Trophoblast cell (in vitro differentiated cells and primary cell): ENCODE data around the gene CLMN.
"Not testable (repeated sequence)": the region's sequence is repeated elsewhere in the genome, so short reads cannot be mapped to it uniquely, and the experiment has no call there.

Experiments
- DNase-seq, 2 donors: peaks; one replicate each; pipeline ENCODE4 v3.0.0-alpha.2; 2016
- H2AFZ ChIP-seq: 2 replicates; pipeline ENCODE4 v1.6.1; 2013; ENCODE audit warnings: low read length, moderate library complexity, mild to moderate bottlenecking; ENCODE audit not compliant: insufficient read depth, poor library complexity
- H2AK5ac ChIP-seq: 2 replicates; pipeline ENCODE4 v1.6.1; 2013; ENCODE audit warnings: mild to moderate bottlenecking, low read length
- H2BK120ac ChIP-seq: 2 replicates; pipeline ENCODE4 v1.6.1; 2013; ENCODE audit warnings: low read length, mild to moderate bottlenecking, moderate library complexity; ENCODE audit not compliant: insufficient read depth, poor library complexity
- H2BK12ac ChIP-seq: 2 replicates; pipeline ENCODE4 v1.6.1; 2013; ENCODE audit warnings: mild to moderate bottlenecking, low read length, moderate library complexity
- H2BK5ac ChIP-seq: 2 replicates; pipeline ENCODE4 v1.6.1; 2013; ENCODE audit warnings: low read length, low read depth, moderate library complexity, mild to moderate bottlenecking; ENCODE audit not compliant: poor library complexity
- H3K14ac ChIP-seq: 2 replicates; pipeline ENCODE4 v1.6.1; 2013; ENCODE audit warnings: mild to moderate bottlenecking, low read length
- H3K18ac ChIP-seq: 2 replicates; pipeline ENCODE4 v1.6.1; 2013; ENCODE audit warnings: mild to moderate bottlenecking, low read length
- H3K23ac ChIP-seq: 2 replicates; pipeline ENCODE4 v1.6.1; 2013; ENCODE audit warnings: low read length
- H3K27ac ChIP-seq: 2 replicates; pipeline ENCODE4 v1.5.1; 2013; ENCODE audit warnings: low read depth, mild to moderate bottlenecking, inconsistent platforms, low read length, moderate library complexity
- H3K27me3 ChIP-seq: 2 replicates; pipeline ENCODE4 v1.6.1; 2013; ENCODE audit warnings: inconsistent platforms, mild to moderate bottlenecking, low read length, moderate library complexity; ENCODE audit not compliant: insufficient read depth
- H3K36me3 ChIP-seq, 2 experiments: 1 replicate in 1 of 2; 2 replicates in 1 of 2; pipeline ENCODE4 v1.6.1; 2013; ENCODE audit warnings: low read length in 2 of 2, mild to moderate bottlenecking in 2 of 2, moderate library complexity in 1 of 2; ENCODE audit not compliant: insufficient read depth in 2 of 2, control insufficient read depth in 1 of 2
- H3K4ac ChIP-seq: 2 replicates; pipeline ENCODE4 v1.6.1; 2013; ENCODE audit warnings: low read depth, mild to moderate bottlenecking, low read length, moderate library complexity
- H3K4me1 ChIP-seq, 2 experiments: 1 replicate in 1 of 2; 2 replicates in 1 of 2; pipeline ENCODE4 v1.6.1; 2013; ENCODE audit warnings: low read length in 2 of 2, mild to moderate bottlenecking in 2 of 2, moderate library complexity in 1 of 2; ENCODE audit not compliant: insufficient read depth in 2 of 2, control insufficient read depth in 1 of 2
- H3K4me2 ChIP-seq: 2 replicates; pipeline ENCODE4 v1.6.1; 2013; ENCODE audit warnings: inconsistent platforms, mild to moderate bottlenecking, low read length, moderate library complexity
- H3K4me3 ChIP-seq: 2 replicates; pipeline ENCODE4 v1.5.1; 2013; ENCODE audit warnings: mild to moderate bottlenecking, low read depth, low read length, inconsistent platforms
- H3K79me1 ChIP-seq: one replicate; pipeline ENCODE4 v1.6.1; 2013; ENCODE audit warnings: low read length
- H3K79me2 ChIP-seq: 2 replicates; pipeline ENCODE4 v1.6.1; 2013; ENCODE audit warnings: low read length, mild to moderate bottlenecking; ENCODE audit not compliant: control insufficient read depth, insufficient read depth, poor library complexity
- H3K9ac ChIP-seq: 2 replicates; pipeline ENCODE4 v1.6.1; 2013; ENCODE audit warnings: mild to moderate bottlenecking, low read length
- H3K9me3 ChIP-seq: 2 replicates; pipeline ENCODE4 v1.6.1; 2013; ENCODE audit warnings: low read depth, mild to moderate bottlenecking, control low read depth, inconsistent platforms, low read length; ENCODE audit not compliant: insufficient read depth
- H4K12ac ChIP-seq: 2 replicates; pipeline ENCODE4 v1.6.1; 2013; ENCODE audit warnings: low read depth, mild to moderate bottlenecking, low read length, moderate library complexity
- H4K8ac ChIP-seq: 2 replicates; pipeline ENCODE4 v1.6.1; 2013; ENCODE audit warnings: low read depth, mild to moderate bottlenecking, low read length, moderate library complexity
- H4K91ac ChIP-seq: one replicate; pipeline ENCODE4 v1.6.1; 2013; ENCODE audit warnings: low read depth, mild to moderate bottlenecking, low read length, moderate library complexity
- whole genome bisulfite sequencing: extraction: QIAGEN DNeasy Blood & Tissue Kit; methylation state at CpG from one replicate; pipeline ENCODE4 v1.1.7; 2013; ENCODE audit warnings: missing lambda C conversion rate; ENCODE audit not compliant: insufficient read length, insufficient coverage; ENCODE audit errors: extremely low coverage; 5-methylcytosine and 5-hydroxymethylcytosine counted together

CLMN gene

DNA sequence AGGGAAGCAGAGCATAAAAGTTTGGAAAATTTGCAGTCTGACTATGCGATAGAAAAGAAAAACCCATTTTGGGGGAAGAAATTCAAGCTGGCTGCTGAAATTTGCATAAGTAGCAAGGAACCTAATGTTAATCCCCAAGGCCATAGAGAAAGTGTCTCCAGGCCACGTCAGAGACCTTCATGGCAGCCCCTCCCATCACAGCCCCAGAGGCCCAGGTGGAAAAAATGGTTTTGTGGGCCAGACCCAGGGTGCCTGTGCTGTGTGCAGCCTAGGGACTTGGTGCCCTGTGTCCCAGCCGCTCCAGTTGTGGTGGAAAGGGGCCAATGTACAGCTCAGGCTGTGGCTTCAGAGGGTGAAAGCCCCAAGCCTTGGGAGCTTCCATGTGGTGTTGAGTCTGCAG is 35.9 kb downstream of the CLMN start:
- H3K14ac ChIP-seq, H3K36me3 ChIP-seq, H3K79me2 ChIP-seq, H4K12ac ChIP-seq, H4K91ac ChIP-seq, H3K18ac ChIP-seq, H3K4me1 ChIP-seq, H4K8ac ChIP-seq, H3K27me3 ChIP-seq, DNase-seq, H2BK5ac ChIP-seq, H2AK5ac ChIP-seq, H3K27ac ChIP-seq, H3K9me3 ChIP-seq, H3K79me1 ChIP-seq, H2BK120ac ChIP-seq, H2AFZ ChIP-seq, H3K4me2 ChIP-seq, H3K4me3 ChIP-seq, H3K9ac ChIP-seq, H2BK12ac ChIP-seq, H3K4ac ChIP-seq, H3K23ac ChIP-seq: not testable (repeated sequence)
- no CpG with 5 or more reads among the region's 3 CpGs for WGBS

DNA sequence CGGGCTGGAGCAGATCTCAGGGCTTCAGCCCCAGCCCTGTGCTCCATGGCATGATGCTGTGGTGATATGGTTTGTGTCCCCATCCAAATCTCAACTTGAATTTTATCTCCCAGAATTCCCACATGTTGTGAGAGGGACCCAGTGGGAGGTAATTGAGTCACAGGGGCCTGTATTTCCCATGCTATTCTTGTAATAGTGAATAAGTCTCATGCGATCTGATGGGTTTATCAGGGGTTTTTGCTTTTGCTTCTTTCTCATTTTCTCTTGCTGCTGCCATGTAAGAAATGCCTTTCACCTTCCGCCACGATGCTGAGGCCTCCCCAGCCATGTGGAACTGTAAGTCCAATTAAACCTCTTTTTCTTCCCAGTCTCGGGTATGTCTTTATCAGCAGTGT is 36.7 kb downstream of the CLMN start:
- no CpG with 5 or more reads among the region's 5 CpGs for WGBS
- not testable (repeated sequence) for H3K23ac ChIP-seq, H2BK12ac ChIP-seq, H3K4ac ChIP-seq, H3K27ac ChIP-seq, H3K4me3 ChIP-seq, DNase-seq, H3K36me3 ChIP-seq, H2AFZ ChIP-seq, H3K9me3 ChIP-seq, H3K79me2 ChIP-seq, H4K91ac ChIP-seq, H2BK120ac ChIP-seq, H2BK5ac ChIP-seq, H2AK5ac ChIP-seq, H4K12ac ChIP-seq, H3K14ac ChIP-seq, H4K8ac ChIP-seq, H3K9ac ChIP-seq, H3K79me1 ChIP-seq, H3K27me3 ChIP-seq, H3K4me2 ChIP-seq, H3K4me1 ChIP-seq, H3K18ac ChIP-seq

DNA sequence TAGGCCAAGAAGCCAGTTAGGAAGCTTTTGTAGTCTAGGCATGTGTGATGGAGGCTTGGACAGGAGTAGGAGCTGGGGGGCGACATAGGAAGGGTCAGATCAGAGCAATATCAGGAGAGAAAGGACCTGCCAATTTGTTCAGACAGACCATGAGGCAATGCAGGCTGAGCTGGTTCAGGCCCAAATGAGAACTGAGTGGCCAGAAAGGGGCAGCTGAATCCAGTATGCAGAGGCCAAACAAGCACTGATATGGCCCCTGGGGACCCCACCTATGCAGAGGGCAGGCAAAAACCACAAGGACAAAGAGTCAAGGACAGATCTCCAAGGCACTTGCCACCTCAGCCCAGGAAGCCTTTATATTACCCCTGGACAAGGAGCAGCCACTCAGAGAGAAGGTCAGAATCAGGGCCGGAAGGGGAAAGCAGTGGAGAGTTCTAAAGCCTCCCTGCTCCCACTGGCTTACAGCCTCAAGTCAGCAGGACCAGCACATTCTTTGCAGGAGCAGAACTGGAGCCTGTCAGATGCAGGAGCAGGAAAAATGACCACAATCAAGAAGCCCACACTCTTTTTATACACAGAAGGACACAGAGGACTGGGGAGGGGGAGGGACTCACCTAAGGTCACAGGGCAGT is 37.2 kb downstream of the CLMN start:
- no peak overlapping the region for H3K18ac ChIP-seq
- no peak overlapping the region for H3K27ac ChIP-seq
- no peaks in the 10 kb centered on the region for H3K79me2 ChIP-seq
- H3K27me3 ChIP-seq = no peaks in the 10 kb centered on the region
- no peak overlapping the region for H3K23ac ChIP-seq
- H3K79me1 ChIP-seq = no peaks in the 10 kb centered on the region
- H2AFZ ChIP-seq = no peak overlapping the region
- H2BK120ac ChIP-seq = no peak overlapping the region
- WGBS = no CpG with 5 or more reads among the region's 2 CpGs
- H2BK5ac ChIP-seq = no peak overlapping the region
- no peak overlapping the region for H3K4me2 ChIP-seq
- H3K36me3 ChIP-seq = no peaks in the 10 kb centered on the region
- no peak overlapping the region for H4K8ac ChIP-seq
- no peak overlapping the region for H4K91ac ChIP-seq
- H2AK5ac ChIP-seq = no peak overlapping the region
- H3K4ac ChIP-seq = no peak overlapping the region
- no peak overlapping the region for H3K4me3 ChIP-seq
- H2BK12ac ChIP-seq = no peak overlapping the region
- no peaks in the 10 kb centered on the region for H3K4me1 ChIP-seq
- H3K14ac ChIP-seq = no peak overlapping the region
- no peak for DNase-seq
- H4K12ac ChIP-seq = no peak overlapping the region
- H3K9me3 ChIP-seq = no peaks in the 10 kb centered on the region
- no peak overlapping the region for H3K9ac ChIP-seq

DNA sequence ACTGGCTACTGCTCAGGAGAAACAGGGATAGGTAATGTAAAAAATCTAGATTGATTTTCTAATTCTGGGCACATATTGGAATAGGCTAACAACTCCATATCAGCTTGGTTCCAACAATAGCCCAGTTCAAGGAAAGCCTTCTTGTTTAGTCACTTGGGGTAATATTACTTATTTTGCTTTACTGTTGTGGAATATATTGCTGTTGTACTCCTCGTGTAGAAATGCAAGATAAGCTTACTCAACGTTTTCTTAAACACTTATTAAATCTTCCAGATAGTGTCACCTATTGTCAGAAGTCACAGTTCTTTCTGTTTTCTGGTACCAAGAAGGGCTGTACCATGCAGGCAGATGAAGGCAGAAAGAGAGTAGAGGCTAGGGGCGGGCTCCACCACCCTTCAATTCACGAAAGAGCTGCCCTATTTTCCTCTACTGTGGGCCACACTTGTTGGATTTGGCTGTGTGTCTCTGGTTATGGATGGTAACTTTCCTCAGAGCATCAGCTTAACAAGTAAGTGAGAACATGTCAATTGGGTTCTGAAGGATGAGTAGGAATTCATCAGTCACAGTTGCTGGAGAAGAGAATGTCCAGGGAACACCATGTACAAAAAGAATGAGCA is 38.0 kb downstream of the CLMN start:
- no peak overlapping the region for H2AK5ac ChIP-seq
- H3K36me3 ChIP-seq = no peaks in the 10 kb centered on the region
- H4K12ac ChIP-seq = no peak overlapping the region
- no peaks in the 10 kb centered on the region for H3K27me3 ChIP-seq
- no peak overlapping the region for H3K27ac ChIP-seq
- H2BK120ac ChIP-seq = no peak overlapping the region
- no peak overlapping the region for H2AFZ ChIP-seq
- H3K4ac ChIP-seq = no peak overlapping the region
- no peak overlapping the region for H2BK12ac ChIP-seq
- H3K4me2 ChIP-seq = no peak overlapping the region
- no peaks in the 10 kb centered on the region for H3K79me1 ChIP-seq
- H3K9ac ChIP-seq = no peak overlapping the region
- H3K4me1 ChIP-seq = peaks cover 0 to 3% of the 10 kb centered on the region in 2 experiments
- H3K14ac ChIP-seq = no peak overlapping the region
- no CpG with 5 or more reads among the region's 4 CpGs for WGBS
- no peak overlapping the region for H3K4me3 ChIP-seq
- no peak overlapping the region for H2BK5ac ChIP-seq
- H4K8ac ChIP-seq = no peak overlapping the region
- H3K79me2 ChIP-seq = no peaks in the 10 kb centered on the region
- DNase-seq = no peak
- no peaks in the 10 kb centered on the region for H3K9me3 ChIP-seq
- H3K23ac ChIP-seq = no peak overlapping the region
- H3K18ac ChIP-seq = no peak overlapping the region
- no peak overlapping the region for H4K91ac ChIP-seq
